OCI-LY7 (cell line): ENCODE measurements around the gene NOS3. TPM values are rescaled to one million over a fixed set of nuclear protein-coding genes. Genes with fewer than 3 reads are reported as not detected.

Source experiments
- BruUV-seq: library from RNA; stranded (reverse); fragments of 400-500 nt; replicated peaks from 2 replicates; lab custom pipeline; 2021; lab: Mats Ljungman, UMichigan
- CTCF ChIA-PET: fragments of 300-600 bp; sonication (Branson Sonifier 250); formaldehyde crosslinking; loops from one replicate; lab custom pipeline; 2022; ENCODE audit warnings: antibody characterized with exemption; ENCODE audit not compliant: unreplicated experiment; lab: Charles Lee
- POLR2A ChIA-PET: fragments of 300-600 bp; sonication (Branson Sonifier 250); formaldehyde crosslinking; loops from one replicate; lab custom pipeline; 2022; ENCODE audit warnings: antibody characterized with exemption; lab: Charles Lee
- DNase-seq: peaks from one replicate; pipeline ENCODE4 v3.0.0-alpha.2; 2015; ENCODE audit warnings: low spot score
- H2AFZ ChIP-seq: fragments of 200-600 bp; sonication (generic), shearing (Covaris generic); 2 replicates; pipeline ENCODE4 v1.6.1; 2014; ENCODE audit warnings: mild to moderate bottlenecking, antibody characterized with exemption, low read length, moderate library complexity
- H3K27ac ChIP-seq: fragments of 200-600 bp; sonication (generic); 2 replicates; pipeline ENCODE4 v1.5.1; 2014; ENCODE audit warnings: mixed run types, low read depth, mild to moderate bottlenecking, moderate library complexity, low read length, inconsistent platforms; ENCODE audit not compliant: poor library complexity, severe bottlenecking
- H3K36me3 ChIP-seq: fragments of 200-600 bp; sonication (generic); 2 replicates; pipeline ENCODE4 v1.6.1; 2014; ENCODE audit warnings: mild to moderate bottlenecking, antibody characterized with exemption, low read length, moderate library complexity, mixed read lengths; ENCODE audit not compliant: insufficient read depth
- H3K4me1 ChIP-seq: fragments of 200-600 bp; sonication (generic); 2 replicates; pipeline ENCODE4 v1.5.1; 2014; ENCODE audit warnings: mild to moderate bottlenecking, low read length; ENCODE audit not compliant: insufficient read depth, poor library complexity, severe bottlenecking
- H3K4me2 ChIP-seq: fragments of 200-600 bp; sonication (generic); 2 replicates; pipeline ENCODE4 v1.6.1; 2014; ENCODE audit warnings: mild to moderate bottlenecking, low read length
- H3K4me3 ChIP-seq: fragments of 200-600 bp; sonication (generic); 2 replicates; pipeline ENCODE4 v1.5.1; 2014; ENCODE audit warnings: mild to moderate bottlenecking, low read depth, low read length; ENCODE audit not compliant: poor library complexity, severe bottlenecking
- H3K79me2 ChIP-seq: fragments of 200-600 bp; sonication (generic); 2 replicates; pipeline ENCODE4 v1.6.1; 2016; ENCODE audit warnings: low read depth, mild to moderate bottlenecking, low read length, moderate library complexity, mixed read lengths; ENCODE audit not compliant: insufficient read depth
- H3K9me2 ChIP-seq: fragments of 200-600 bp; sonication (generic); 2 replicates; pipeline ENCODE4 v1.6.1; 2016; ENCODE audit warnings: mild to moderate bottlenecking, low read length, mixed read lengths; ENCODE audit not compliant: insufficient read depth
- H3K9me3 ChIP-seq: fragments of 200-600 bp; sonication (generic); 2 replicates; pipeline ENCODE4 v1.6.1; 2014; ENCODE audit warnings: mild to moderate bottlenecking, mixed run types, low read length, mixed read lengths
- H4K20me1 ChIP-seq: fragments of 200-600 bp; sonication (generic); 2 replicates; pipeline ENCODE4 v1.6.1; 2014; ENCODE audit warnings: mild to moderate bottlenecking, antibody characterized with exemption, low read length, moderate library complexity, mixed read lengths; ENCODE audit not compliant: insufficient read depth
- EZH2phosphoT487 ChIP-seq: fragments of 200-600 bp; sonication (generic); IDR thresholded peaks from 2 replicates; pipeline ENCODE4 v1.6.1; 2018; ENCODE audit warnings: low read depth, borderline replicate concordance, mild to moderate bottlenecking, mixed run types, antibody characterized with exemption, low read length, moderate library complexity, mixed read lengths
- intact Hi-C: fragments of 100-400 bp; cut with micrococcal nuclease; formaldehyde crosslinking; loops from one replicate; pipeline ENCODE4 v1.10.0; 2022; ENCODE audit not compliant: unreplicated experiment
- total RNA-seq, 2 experiments: library from RNA; depleted of rRNA in 1 of 2; stranded (reverse); fragments of >200 nt in 1 of 2; shearing (Covaris generic) in 1 of 2; gene quantifications; 2 replicates each; pipeline ENCODE4 v1.2.3, GENCODE V29; 2014 to 2022
- TF ChIP-seq, protein P1 (sequence below): fragments of 200-600 bp; sonication (generic); conservative IDR thresholded peaks from 2 replicates; pipeline ENCODE4 v1.5.1; 2014; ENCODE audit warnings: mild to moderate bottlenecking, antibody characterized with exemption, low read length, moderate library complexity, mixed read lengths

NOS3 gene
- total RNA-seq, 2 experiments from 2014 or later: 0.78 to 0.82 TPM

- peaks cover 14% of the 10 kb centered on the region; the same call in 1 of the 2 replicates for H3K79me2 ChIP-seq
- POLR2A ChIA-PET: no interaction called here
- CTCF ChIA-PET: no interaction called here
- no peaks in the 10 kb centered on the region for H4K20me1 ChIP-seq
- H3K36me3 ChIP-seq: peaks cover 29% of the 10 kb centered on the region
- DNase-seq: no peak
- peaks cover 28% of the 10 kb centered on the region for H3K4me1 ChIP-seq
- BruUV-seq: no TSS peak
- intact Hi-C loops: no loop called here
- H3K4me3 ChIP-seq: no peak overlapping the region
- TF ChIP-seq, protein P1, sequence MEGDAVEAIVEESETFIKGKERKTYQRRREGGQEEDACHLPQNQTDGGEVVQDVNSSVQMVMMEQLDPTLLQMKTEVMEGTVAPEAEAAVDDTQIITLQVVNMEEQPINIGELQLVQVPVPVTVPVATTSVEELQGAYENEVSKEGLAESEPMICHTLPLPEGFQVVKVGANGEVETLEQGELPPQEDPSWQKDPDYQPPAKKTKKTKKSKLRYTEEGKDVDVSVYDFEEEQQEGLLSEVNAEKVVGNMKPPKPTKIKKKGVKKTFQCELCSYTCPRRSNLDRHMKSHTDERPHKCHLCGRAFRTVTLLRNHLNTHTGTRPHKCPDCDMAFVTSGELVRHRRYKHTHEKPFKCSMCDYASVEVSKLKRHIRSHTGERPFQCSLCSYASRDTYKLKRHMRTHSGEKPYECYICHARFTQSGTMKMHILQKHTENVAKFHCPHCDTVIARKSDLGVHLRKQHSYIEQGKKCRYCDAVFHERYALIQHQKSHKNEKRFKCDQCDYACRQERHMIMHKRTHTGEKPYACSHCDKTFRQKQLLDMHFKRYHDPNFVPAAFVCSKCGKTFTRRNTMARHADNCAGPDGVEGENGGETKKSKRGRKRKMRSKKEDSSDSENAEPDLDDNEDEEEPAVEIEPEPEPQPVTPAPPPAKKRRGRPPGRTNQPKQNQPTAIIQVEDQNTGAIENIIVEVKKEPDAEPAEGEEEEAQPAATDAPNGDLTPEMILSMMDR: no peak
- no peak for TF ChIP-seq EZH2phosphoT487
- H3K27ac ChIP-seq: no peak overlapping the region
- H3K9me3 ChIP-seq: no peaks in the 10 kb centered on the region
- H3K9me2 ChIP-seq: no peaks in the 10 kb centered on the region
- no peak overlapping the region for H3K4me2 ChIP-seq
- no peak overlapping the region for H2AFZ ChIP-seq
These were observed 71.2 kb downstream of the NOS3 start for GRCh38 chr7:151062111-151062398.

DNA sequence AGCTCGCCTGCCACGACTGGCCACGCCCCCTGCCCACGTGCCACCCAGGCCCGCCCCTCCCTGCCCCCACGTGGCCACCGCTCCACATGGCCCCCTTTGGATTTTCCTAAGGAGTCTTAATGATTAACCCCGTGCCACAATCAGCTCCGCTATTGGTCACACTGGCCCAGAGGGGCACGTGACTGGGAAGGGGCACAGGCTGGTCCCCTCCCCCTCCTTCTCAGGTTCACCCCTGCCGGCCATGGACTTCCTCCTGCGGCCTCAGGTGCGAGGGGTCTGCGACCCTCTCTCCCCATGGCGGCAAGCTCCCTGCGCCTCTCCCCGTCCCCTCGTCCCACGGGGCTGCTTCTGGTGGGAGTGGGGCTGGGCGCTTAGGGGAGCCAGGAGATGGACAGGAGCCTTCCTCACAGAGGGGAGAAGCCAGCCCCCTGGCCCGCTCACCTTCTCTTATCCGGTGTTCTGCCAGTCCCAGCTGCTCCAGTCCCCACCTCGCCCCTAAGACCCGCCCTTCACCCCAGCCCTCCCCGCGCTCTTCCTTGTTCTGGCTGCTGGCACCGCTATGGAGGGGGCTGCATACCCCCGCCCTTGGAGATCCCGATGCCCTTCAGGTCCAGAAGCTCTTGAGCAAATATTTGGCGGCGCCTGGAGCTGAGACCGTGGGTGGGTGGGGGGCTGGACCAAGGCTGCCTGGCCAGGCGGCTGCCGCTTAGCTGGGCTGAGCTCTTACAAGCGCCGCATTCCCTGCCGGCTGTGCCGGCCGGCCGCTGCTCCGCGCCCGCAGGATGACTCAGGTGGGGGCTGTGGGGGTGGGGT, 71.8 kb downstream of the NOS3 start:
- Histone ChIP-seq H3K4me2 (no peak overlapping the region), H4K20me1 (no peaks in the 10 kb centered on the region), H3K4me3 (no peak overlapping the region), H3K36me3 (peaks cover 33% of the 10 kb centered on the region), H3K27ac (no peak overlapping the region), H3K79me2 (peaks cover 14% of the 10 kb centered on the region; the same call in 1 of the 2 replicates), H3K9me3 (no peaks in the 10 kb centered on the region), H2AFZ (no peak overlapping the region), H3K9me2 (no peaks in the 10 kb centered on the region), H3K4me1 (peaks cover 26% of the 10 kb centered on the region)
- ChIA-PET CTCF (interaction anchor here (0.6 kb wide), 2 partner anchors 18 to 62 kb away, joined by 3 read pairs; partner anchors contain the start of gene FASTK), POLR2A (no interaction called here)
- DNase-seq: no peak
- TF ChIP-seq, protein P1: no peak
- no peak for TF ChIP-seq EZH2phosphoT487
- intact Hi-C loops: no loop called here
- BruUV-seq: no TSS peak

DNA sequence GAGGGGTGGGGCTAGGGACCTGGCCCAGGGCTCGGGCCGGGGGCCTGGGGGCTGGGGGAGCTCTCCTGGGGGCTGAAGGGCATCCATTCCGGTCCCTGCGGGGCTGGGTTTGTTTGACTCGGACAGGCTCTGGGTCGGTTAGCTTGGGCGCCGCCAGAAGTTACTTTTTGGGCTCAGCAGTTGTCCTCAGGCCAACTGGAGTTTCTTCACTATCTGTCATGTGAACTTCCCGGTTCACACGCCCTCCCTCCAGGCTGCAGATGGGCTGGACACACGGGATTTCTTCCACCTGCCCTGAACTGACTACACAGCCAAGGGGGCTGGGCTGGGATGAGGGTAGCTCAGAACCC, 72.4 kb downstream of the NOS3 start:
- H3K27ac ChIP-seq: no peak overlapping the region
- no peak for TF ChIP-seq EZH2phosphoT487
- TF ChIP-seq, protein P1: no peak
- intact Hi-C loops: no loop called here
- H3K4me3 ChIP-seq: no peak overlapping the region
- DNase-seq: no peak
- H3K9me2 ChIP-seq: no peaks in the 10 kb centered on the region
- H2AFZ ChIP-seq: no peak overlapping the region
- H3K9me3 ChIP-seq: no peaks in the 10 kb centered on the region
- peaks cover 39% of the 10 kb centered on the region for H3K36me3 ChIP-seq
- H3K79me2 ChIP-seq: peaks cover 14% of the 10 kb centered on the region; the same call in 1 of the 2 replicates
- ChIA-PET POLR2A (no interaction called here), CTCF (no interaction called here)
- BruUV-seq: no TSS peak
- peaks cover 26% of the 10 kb centered on the region for H3K4me1 ChIP-seq
- no peak overlapping the region for H3K4me2 ChIP-seq
- H4K20me1 ChIP-seq: no peaks in the 10 kb centered on the region
